GM19468 (cell line): ENCODE results near the gene C8G.

Experiments
- ATAC-seq: cut with Tn5 transposase; IDR thresholded peaks from one replicate; pipeline ENCODE4 v1.9.1; 2021; ENCODE audit warnings: mild to moderate bottlenecking, moderate library complexity, moderate number of reproducible peaks; ENCODE audit not compliant: unreplicated experiment; ENCODE audit errors: extremely low read depth

Gene C8G

GRCh38 chr9:136952321-136952850 lies 7.3 kb downstream of the C8G start:
- no peak for ATAC-seq

GRCh38 chr9:136952876-136953770 lies 8.1 kb downstream of the C8G start:
- no peak for ATAC-seq

- no peak for ATAC-seq
These were observed 8.8 kb downstream of the C8G start for GRCh38 chr9:136953771-136954269.

- ATAC-seq = no peak
These were observed 9.4 kb downstream of the C8G start for GRCh38 chr9:136954270-136955083.

- no peak for ATAC-seq
These were observed 10.3 kb downstream of the C8G start for GRCh38 chr9:136955202-136955942.

GRCh38 chr9:136955943-136956335 lies 10.9 kb downstream of the C8G start:
- ATAC-seq = no peak

GRCh38 chr9:136956604-136957003 lies 11.6 kb downstream of the C8G start:
- ATAC-seq = no peak

- no peak for ATAC-seq
These were observed 12.4 kb downstream of the C8G start for GRCh38 chr9:136957461-136957860.

GRCh38 chr9:136957901-136958300 lies 12.9 kb downstream of the C8G start:
- no peak for ATAC-seq

- no peak for ATAC-seq
These were observed 13.4 kb downstream of the C8G start for GRCh38 chr9:136958473-136958872.

GRCh38 chr9:136958898-136959850 lies 14.1 kb downstream of the C8G start:
- no peak for ATAC-seq

GRCh38 chr9:136960212-136960937 lies 15.3 kb downstream of the C8G start:
- ATAC-seq = no peak

GRCh38 chr9:136960938-136961275 lies 15.9 kb downstream of the C8G start:
- ATAC-seq = no peak

GRCh38 chr9:136961279-136962065 lies 16.4 kb downstream of the C8G start:
- ATAC-seq = no peak

GRCh38 chr9:136962163-136962562 lies 17.1 kb downstream of the C8G start:
- ATAC-seq = no peak

GRCh38 chr9:136962701-136963248 lies 17.7 kb downstream of the C8G start:
- ATAC-seq = no peak

- ATAC-seq = no peak
These were observed 18.3 kb downstream of the C8G start for GRCh38 chr9:136963341-136963740.
